NCI-H2081 treated with DMSO at 0.1 percent for 48 hours (cell line): ENCODE measurements around the gene NTF3.

Experiments
- DNase-seq: peaks from one replicate; lab custom pipeline; 2025; lab: John Stamatoyannopoulos, UW

NTF3 gene

DNA sequence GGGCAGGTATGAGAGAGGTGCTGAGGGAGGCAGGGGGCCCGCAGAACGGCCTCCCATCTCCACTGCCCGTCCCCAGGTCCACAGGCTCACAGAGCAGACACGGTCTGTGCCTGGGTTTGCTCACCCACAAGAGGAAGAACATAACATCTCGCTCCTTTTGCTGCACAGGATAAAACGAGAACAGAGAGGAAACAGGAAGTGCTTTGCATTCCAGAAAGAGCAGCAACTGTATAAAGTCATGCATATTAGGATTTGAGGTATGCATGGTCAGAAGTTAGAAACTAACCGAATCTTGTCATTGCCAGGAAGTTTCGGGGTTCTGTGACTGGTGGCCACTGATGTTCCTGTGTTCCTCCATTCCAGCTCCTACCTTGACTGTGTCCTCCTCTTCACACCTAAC lies 25.0 kb downstream of the NTF3 start:
- no peak for DNase-seq

DNA sequence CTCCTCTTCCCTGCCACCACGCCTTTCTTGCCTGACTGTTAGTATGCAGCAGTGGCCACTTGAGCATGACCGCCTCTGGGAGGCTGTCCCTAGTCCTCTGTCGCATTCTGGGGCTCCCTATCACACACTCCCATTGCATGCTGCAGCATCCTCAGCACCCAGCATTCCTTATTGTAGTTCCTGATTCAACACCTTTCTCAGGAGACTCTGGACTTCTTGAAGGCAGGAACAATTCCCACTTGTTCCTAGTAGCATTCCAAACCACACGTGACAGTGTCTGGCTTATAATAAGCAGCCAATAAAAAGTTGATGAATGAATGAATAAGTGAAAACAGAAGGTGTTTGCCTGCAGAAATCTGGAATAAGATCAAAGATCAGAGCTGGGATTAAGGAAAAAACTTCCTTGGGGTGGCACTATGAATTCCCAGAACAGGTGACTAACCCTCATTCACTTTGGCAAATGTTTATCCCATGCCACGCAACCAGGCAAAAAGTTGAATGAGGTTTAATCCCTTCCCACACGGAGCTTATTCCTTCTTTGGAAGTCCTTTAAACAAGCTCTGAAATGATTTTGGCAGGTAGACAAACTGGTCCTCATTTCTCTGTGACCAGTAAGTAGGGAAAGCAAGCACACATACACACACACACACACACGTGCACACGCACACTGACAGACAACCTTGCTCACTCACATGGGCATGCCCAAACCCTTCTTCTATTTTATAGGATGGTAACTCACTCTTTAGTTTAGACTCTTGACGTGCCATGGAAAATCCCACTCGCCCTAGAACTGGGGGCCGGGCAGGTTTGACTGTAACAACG lies 26.5 kb downstream of the NTF3 start:
- no peak for DNase-seq

DNA sequence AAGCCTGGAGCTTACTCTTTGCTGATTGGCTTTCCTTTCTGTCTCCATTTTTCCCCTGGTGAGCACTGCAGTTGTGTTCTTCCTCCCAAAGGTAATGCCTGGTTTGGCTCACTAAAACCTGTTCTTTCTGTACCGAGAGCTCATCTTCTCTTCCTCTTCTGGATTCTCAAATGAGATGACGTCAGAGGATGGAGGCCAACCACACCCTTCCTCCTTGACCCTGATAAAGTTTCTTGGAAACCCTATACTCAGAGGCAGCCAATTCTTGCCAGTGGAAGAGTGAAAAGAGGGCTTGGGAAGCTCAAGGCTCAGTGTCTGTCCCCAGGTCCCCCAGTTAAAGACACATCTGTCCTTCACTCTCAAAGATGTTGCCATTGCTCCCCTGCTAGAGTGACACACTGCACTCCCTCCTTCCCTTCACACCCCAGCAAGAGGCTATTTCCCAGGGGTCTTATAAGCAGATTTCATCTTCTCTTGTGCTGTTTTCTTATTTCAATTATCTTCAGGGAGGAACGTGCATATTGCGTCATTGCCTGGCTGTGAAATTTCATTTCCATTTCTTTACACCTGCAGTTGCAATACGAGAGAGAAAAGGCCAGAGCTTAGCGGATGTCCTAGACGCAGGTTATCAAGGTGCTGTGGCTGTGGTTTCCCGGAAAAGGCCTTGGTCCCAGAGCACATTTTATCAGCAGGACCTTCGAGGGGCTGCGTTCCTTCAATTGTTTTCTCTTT lies 27.3 kb downstream of the NTF3 start:
- no peak for DNase-seq

DNA sequence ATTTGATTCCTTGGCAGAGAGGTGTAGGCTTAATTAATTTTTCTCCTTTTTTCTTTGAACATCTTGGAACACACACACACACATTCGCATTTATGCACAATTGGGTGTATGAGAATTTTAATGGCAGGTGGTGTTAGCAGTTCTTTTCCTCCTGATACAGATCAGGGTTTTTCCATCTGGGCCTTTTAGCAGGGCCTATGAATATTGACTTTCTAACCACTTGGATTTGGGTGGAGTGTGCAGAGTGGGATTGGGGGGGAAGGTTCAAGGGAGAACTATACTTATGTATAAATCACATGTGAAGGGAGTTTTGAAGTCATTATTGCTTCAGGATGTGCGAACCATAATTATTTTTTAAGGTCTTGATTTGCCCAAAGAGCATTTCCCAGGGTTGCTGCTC lies 28.9 kb downstream of the NTF3 start:
- no peak for DNase-seq

DNA sequence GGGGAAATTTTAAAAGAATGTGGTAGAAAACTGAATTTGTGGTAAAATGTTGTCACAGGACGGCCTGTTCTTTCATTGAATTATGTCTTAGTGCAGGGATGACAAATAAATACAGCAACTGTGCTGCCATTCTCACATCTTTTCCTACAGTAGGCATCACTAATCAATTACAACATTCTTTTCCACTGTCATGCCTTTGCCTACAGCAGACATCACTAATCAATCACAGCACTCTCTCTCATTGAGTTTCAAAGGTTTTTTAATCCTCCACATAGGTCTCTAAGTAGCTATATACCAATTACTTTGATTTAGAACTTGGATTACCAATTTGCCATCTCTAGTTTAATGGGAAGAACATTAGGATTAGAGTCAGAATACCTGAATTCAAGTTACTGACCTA lies 30.1 kb downstream of the NTF3 start:
- no peak for DNase-seq

DNA sequence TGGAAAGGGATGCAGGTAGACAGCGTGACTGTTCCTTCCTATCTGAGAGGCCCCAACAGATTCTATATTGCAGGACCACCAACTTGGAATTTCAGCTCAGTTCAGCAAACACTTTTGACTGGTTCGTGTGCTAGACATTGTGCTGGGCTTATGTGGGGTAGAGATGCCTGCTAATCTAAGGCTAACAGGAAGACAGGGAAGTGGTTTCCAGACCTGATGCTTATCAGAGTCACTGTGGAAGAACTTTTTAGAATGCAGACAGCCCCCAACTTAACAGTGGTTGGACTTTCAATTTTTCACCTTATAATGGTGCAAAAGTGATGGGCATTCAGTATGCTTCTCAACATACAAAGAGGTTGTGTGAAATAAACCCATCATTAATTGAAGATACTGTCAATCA lies 32.2 kb downstream of the NTF3 start:
- DNase-seq: no peak

DNA sequence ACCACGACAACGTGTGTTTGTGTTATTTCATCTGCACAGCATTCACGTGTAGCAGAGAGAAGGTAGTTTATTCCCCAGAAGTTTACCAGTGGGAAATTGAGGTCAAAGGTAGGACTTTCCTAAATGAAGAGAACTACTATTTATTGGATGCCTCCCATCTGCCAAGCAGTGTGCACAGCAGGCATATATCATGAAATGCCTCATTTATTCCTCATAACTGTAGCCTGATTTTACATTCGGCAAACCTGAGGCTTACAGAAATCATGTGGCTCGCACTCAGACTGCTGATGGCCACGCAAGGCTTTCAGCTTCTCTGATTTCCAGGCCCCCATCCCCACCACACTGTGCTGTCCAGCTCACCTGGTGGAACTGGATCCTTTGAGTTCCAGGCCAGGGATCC lies 33.5 kb downstream of the NTF3 start:
- DNase-seq: no peak

DNA sequence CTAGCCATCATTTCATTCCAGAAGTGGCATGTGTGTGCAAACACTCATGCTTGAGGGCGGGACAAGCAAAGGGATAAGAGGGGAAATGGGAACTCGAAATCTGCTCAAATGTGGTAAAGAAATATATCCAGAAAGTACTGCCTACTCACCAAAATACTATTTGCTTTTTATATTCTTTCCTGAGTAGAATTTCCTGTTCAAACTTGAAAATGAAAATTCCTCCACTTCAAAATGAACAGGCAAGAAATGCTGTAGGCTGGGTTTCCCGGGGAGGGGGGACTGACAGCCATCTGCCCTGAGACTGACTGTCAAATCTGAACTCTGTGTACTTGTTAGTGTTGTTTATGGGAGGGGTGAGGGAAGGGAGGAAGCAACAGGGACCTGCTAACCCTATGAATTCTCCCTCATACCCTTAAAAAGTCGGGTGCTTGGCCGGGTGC lies 34.6 kb downstream of the NTF3 start:
- no peak for DNase-seq

DNA sequence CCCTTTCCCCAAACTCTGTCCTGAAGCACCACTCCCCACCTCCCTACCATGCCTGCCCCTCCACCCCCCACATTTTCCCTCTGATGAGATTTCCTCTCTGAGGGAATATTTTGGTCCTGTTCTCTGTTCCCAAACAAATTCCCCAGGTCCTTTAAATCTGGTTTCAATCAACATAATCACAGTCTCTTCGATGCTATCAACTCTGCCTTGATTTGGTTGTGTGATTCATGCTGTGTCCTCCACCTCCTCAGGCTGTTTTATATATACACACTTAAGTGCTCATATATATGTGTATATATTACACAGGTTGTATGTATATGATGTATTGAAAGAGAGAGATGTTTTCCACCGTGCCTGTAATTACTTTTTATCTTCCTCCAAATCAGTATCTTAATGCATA lies 36.0 kb downstream of the NTF3 start:
- DNase-seq: no peak

DNA sequence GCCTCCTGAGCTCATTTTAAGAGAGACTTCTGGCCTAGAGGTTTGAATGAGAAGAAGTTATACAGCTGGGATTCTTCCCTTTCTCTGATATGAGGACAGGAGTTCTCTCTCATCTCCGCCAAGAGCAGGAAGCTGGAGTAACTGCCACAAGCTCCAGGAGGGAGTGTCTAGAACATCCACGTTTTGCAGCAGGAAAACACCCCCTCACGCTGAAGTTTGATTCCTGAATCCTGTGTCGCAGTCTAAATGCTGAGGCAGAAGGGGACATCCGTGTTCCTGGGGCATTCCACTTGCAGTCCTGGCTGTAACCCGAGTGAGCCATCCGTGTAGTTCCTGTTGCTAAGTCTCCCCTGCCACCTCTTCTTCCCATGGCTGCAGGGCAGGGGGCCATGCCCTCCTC lies 38.3 kb downstream of the NTF3 start:
- no peak for DNase-seq

DNA sequence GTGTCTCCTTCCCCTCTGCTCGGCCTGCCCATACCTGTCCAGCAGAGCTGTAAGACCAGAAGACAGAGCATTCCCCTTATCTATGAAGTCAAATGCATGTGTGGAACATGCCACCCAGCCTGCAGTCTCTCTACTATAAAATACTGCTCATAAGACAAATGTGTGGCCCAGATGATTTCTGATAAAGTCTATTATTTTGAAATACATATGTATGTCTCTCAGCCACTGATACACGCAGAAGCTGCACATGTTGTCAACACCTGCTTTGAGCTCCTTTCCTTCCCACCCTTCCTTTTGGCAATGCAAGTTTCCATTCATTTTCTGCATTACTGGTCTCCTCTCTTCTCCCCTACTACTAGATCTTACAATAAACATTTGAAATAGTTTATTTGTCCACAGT lies 38.8 kb downstream of the NTF3 start:
- no peak for DNase-seq

DNA sequence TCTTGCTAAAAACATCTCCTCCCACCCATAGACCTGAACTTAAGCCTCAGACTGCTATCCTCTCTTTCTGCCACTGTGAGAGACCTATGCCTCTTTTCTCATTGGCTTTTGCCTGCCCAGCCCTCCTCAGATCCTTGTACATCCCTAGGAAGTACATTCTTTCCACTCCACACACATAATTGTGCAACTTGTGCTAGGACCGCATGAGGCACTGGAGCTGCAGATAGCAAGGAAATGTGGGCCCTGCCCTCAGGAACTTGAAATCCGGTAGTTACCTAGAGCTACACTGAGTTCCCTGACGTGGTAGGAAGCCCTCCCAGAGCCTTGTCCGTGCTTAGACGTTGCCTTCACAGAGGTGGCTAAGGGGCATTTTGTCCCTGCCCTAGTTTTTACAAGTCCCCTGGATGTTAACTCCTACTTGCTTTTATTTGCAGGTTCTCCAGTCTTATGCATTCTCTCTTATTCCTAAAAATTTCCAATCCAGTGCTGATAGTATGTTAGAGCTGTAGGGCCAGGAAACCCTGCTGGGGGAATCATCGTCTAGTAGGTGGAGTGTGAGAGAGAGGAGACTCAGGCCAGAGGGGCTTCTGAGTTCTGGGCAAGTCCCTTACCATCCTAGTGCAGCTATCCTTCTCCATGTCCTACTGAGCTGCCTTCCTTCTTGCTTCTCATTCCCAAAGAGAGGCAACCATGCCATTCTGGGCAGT lies 41.3 kb downstream of the NTF3 start:
- DNase-seq: no peak

DNA sequence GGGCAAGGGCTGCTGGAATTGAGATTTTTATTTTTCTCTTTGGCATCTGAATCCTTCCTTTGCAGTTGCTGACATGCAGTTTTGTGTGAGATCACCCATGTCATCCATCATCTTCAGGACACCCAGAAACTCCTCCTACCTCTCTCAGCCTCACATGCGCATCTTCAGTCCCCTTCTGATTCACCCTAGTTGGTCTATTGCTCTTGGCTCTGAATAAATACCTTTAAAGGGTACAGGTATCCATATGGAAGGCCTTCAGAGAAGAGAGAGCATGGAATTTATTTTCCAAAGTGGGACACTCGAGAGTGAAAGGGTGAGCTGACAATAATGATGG lies 41.8 kb downstream of the NTF3 start:
- DNase-seq: no peak

DNA sequence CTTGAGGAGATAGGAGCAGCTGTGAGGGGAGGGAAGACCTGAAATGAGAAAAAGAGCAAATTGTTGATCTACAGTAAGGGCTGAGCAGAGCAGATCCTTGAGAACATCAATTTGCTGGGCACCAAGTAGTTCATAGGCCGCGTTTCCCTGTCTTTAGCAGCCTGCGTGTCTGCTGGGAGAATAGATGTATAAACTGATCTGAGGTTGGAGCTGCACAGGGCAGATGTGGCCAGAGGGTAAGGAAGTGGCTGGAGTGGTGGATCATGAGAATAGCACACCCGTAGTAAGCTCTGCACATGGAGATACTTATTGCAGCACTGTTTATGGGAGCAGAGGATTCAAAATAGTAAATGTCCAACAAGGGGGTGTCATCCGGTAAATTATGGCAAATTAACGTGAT lies 44.4 kb downstream of the NTF3 start:
- no peak for DNase-seq

DNA sequence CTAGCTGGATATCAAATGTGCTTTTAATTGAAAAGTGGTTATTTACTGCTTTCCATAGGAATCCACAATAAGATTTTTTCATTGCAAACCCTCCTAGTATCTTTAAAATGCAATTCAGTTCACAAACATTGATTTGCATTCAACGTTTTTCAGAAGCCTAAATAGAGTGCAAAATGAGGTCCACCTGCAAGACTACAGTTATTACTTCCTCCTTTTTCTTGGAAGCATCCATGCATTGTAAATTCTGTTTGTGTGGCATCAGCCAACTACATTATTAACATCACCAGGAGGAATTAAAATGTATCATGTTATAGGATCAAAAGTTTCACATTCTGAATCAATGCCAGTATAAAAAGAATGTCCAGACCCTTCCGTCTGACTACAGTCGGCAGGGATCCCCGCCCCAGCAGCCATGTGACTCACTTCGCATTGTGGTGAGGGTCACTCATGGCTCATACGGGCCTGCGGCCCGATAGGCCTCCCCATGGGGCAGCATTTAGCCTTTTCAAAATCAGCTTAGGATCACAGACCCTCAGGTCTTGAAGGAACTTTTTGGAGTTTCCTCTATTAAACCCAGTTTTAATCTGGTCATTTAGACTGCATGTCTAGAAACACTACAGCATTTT lies 46.3 kb downstream of the NTF3 start:
- no peak for DNase-seq

DNA sequence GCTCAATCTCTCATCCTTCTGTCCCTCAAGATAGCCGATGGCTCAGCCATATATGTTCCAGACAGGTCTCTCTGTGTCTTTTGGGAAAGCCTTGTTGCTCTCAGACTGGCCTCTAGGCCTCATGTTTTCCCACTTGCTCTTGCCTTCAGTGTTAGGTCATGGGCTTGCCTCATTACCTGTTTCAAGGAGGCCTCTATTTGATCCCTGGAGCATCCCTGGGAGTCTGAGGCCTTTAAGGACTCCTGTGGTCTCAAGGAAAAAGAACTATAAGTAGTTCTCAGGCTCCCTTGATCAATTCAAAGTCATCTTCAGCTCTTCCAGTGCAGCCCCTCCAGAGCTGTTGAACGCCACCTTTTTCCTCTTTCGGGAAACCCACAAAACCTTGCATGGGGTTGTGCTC lies 47.9 kb downstream of the NTF3 start:
- no peak for DNase-seq

DNA sequence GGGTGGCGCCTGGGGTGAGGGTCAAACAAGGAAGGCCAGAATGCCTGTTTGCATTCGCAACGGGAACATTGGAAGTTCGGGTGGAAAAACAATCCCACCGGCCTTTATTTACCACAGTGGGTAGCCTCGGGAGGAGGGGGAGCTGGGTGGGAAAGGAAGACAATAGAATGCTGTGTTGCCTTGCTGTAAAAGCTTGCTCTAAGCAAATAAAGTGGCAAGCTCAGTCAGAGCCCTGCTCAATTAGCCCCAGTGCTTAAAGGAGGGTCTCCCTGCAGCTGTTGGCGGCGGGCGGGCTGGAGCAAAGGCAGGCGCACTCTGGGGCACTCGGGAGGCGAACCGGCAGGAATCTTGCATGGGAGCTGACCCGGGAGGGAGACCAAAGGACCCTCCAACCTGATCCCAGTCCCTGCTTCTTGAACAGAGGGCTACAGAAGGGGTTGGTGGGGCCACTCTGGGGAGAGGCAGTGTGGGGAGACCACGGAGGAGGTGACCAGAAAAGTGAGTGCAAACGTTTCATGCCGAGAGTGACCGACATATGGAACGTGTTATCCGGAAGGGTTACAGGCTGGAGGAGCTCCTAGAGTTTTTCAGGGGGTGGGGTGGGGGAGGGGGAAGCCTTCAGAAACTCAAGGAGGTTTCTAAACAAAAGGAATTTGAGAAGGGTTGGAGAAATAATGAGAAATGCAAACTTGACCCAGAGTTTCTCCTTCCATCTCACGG lies 48.5 kb downstream of the NTF3 start:
- DNase-seq: no peak

DNA sequence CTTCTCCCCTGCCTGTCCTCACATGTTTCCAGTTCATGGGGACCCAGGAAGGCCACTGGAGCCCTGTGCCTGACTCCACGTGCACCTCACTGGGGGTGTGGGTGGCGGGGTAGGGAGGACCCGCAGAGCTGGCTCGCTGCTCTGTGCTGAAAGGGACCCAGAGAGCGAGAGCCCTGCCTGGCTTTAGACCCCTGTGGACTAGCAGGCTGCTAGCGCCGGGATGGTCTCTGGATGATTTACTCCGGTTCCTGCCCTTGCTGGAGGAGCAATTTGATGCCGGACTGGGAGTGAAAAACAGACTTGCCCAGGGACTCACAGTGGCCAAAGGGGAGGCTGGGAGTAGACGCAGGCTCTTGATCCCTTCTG lies 49.0 kb downstream of the NTF3 start:
- DNase-seq: no peak

DNA sequence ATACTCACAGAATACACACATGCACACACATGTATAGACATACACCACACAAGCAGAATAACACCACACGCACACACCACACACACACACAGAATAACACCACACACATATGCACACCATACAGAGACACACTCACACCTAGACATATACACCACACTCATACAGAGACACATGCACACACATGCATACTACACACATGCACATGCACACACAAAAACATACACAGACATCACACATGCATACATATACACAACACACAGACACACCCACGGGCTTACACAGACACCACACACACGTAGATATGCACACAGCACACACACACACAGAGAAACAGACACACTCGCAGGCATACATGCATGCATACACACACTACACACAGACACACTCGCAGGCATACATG lies 49.7 kb downstream of the NTF3 start:
- DNase-seq: no peak

DNA sequence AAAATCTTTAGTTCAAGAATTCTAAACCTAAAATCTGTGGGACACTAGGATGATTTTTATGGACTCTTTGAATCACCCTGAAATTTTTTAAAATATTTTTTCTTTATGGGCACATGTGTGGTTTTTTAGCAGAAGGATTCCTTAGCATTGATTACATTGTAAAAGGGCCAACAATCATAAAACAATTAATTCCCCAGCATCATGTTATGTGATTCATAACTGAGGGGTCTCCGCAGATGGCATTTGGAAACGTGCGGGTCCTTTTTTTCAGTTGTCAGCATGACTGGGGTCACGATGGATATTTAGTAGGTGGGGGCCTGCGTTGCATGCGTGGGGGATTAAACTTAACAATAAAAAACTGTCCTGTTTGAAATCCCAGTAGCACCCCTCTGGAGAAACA lies 52.5 kb downstream of the NTF3 start:
- no peak for DNase-seq

DNA sequence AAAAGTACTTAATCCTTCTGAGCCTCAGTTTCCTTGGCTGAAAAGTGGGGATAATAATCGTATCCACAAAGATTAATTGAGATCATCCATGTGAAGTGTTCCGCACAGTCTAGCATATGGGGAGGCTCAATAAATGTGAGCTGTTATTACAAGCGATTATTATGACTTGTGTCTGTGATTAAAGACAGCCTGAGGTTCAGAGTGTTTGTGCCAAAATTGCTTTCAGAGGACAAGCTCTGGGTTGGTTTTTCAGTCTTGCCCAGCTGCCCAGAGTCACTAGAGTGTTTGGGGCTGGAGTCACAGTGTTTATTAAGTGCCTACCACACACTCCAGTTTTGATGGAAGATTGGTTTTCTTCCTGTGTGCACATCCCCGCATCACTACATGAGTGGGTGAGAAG lies 53.5 kb downstream of the NTF3 start:
- no peak for DNase-seq

DNA sequence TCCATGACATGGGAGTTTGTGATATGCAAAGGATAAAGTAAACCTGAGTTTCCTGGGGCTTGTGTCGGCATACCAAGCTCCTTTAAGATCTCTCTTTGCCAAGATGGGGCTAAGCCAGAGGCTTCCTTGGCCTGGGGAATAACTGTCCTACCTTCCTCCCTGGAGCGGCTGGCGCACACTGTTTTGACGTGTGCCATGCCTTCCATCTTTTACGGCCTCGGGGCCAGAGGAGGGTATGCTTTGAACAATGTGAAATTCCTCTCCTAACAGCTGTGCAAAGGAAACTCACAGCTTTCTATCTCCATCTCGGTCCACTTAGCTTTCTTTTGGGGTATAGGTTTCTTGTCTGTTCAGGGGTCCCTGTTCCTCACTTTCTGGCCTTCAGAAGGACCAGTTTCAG lies 55.2 kb downstream of the NTF3 start:
- no peak for DNase-seq
